Ovary (tissue), 9 donors: ENCODE results near the gene UQCC5. TPM values are rescaled to one million over a fixed set of nuclear protein-coding genes. Genes with fewer than 3 reads are reported as not detected.

Experiments used
- DNase-seq, 5 donors: peaks; one replicate each; pipeline ENCODE4 v3.0.0-alpha.2; 2019 to 2020
- H3K27ac ChIP-seq, 2 donors: fragments of 200-600 bp; one replicate each; pipeline versions ENCODE4 v1.5.1 to v1.8.0; 2019 to 2022
- H3K27me3 ChIP-seq: fragments of 200-600 bp; one replicate; pipeline ENCODE4 v1.8.0; 2022
- H3K36me3 ChIP-seq: fragments of 200-600 bp; sonication (generic); one replicate; pipeline ENCODE4 v1.5.1; 2019
- H3K4me1 ChIP-seq: one replicate; pipeline ENCODE4 v1.8.1; 2013; ENCODE audit warnings: mild to moderate bottlenecking, moderate library complexity; ENCODE audit not compliant: insufficient read depth
- H3K4me3 ChIP-seq: fragments of 200-600 bp; sonication (generic); one replicate; pipeline ENCODE4 v1.5.1; 2017
- H3K9me3 ChIP-seq, 2 donors: fragments of 200-600 bp in 1 of 2; sonication (generic) in 1 of 2; one replicate each; pipeline versions ENCODE4 v1.5.1 to v1.8.1; 2013 to 2019; ENCODE audit warnings: mild to moderate bottlenecking in 1 of 2, moderate library complexity in 1 of 2
- EP300 ChIP-seq: sonication (generic); formaldehyde crosslinking; IDR thresholded peaks from one replicate; pipeline ENCODE4 v1.6.1; 2017; ENCODE audit warnings: antibody characterized with exemption
- POLR2A ChIP-seq: fragments of 450-650 bp; IDR thresholded peaks from one replicate; pipeline ENCODE4 v1.6.1; 2017; ENCODE audit warnings: antibody characterized with exemption, mild to moderate bottlenecking, moderate library complexity
- WGBS, 3 donors: extraction: QIAGEN DNeasy Blood & Tissue Kit in 1 of 3; methylation state at CpG; one replicate each; pipeline versions ENCODE4 v1.1.5 to v1.1.7; 2013 to 2017; 5-methylcytosine and 5-hydroxymethylcytosine counted together
- intact Hi-C, 4 donors: fragments of 100-400 bp; cut with DNase I; formaldehyde crosslinking; loops; one replicate each; pipeline versions ENCODE4 v1.11.0 to v1.15.1; 2022 to 2023
- polyA plus RNA-seq, 2 donors: library from polyadenylated mRNA; stranded (reverse); fragments of 200-250 nt in 1 of 2; fragments of 350-450 nt in 1 of 2; fragmentation: Illumina TruSeq in 1 of 2; extraction: RNeasy Lipid Tissue Mini Kit (QIAGEN cat#74804) in 1 of 2; gene quantifications; one replicate each; pipeline ENCODE4 v1.2.3, GENCODE V29; 2013 to 2014
- total RNA-seq, 7 donors: library from RNA; depleted of rRNA in 2 of 7; stranded (reverse); fragments of >200 nt in 2 of 7; fragmentation: NEBNext Ultra II Directional in 3 of 7; extraction: Animal tissue kit (Norgen Biotek cat#: 25700) in 3 of 7; gene quantifications; one replicate each; pipeline versions ENCODE4 v1.1.0 to v1.2.4, GENCODE V29; 2016 to 2023
- TF ChIP-seq, protein P1 (sequence below), 3 donors: fragments of 450-650 bp in 2 of 3; fragments of 200-600 bp in 1 of 3; IDR thresholded peaks; one replicate each; pipeline versions ENCODE4 v1.5.1 to v1.8.0; 2016 to 2022; ENCODE audit warnings: antibody characterized with exemption in 3 of 3, mild to moderate bottlenecking in 1 of 3
- donor health status: DM: no; HTN: no; CAD: no; lungs with moderate emphysema.
- donor health status: DM: no; HTN: no; CAD: no.
- donor health status: Bipolar disorder and iron deficiency.
- donor health status: DM: yes; HTN: yes; CAD: no.
- donor health status: DM: no; HTN: no; CAD: no.
- donor health status: DM: yes; HTN: yes; CAD: no.

The UQCC5 gene
- total and polyA plus RNA-seq, 9 donors, result 1.4 to 53.0 (median 27.4) TPM

GRCh38 chr3:52488746-52489145 is 47.7 kb upstream of the UQCC5 start:
- DNase-seq, result no peak
- H3K27me3 ChIP-seq, result no peaks in the 10 kb centered on the region
- peaks cover 2% of the 10 kb centered on the region for H3K36me3 ChIP-seq
- H3K4me3 ChIP-seq, result no peak overlapping the region
- 82 to 94% (median 90%) methylated on average over 3 of the region's 3 CpGs for WGBS, 3 donors
- peaks cover 14% of the 10 kb centered on the region for H3K4me1 ChIP-seq
- intact Hi-C loops, result no loop called here
- no peak overlapping the region for H3K27ac ChIP-seq
- TF ChIP-seq EP300, result no peak
- no peaks in the 10 kb centered on the region for H3K9me3 ChIP-seq

DNA sequence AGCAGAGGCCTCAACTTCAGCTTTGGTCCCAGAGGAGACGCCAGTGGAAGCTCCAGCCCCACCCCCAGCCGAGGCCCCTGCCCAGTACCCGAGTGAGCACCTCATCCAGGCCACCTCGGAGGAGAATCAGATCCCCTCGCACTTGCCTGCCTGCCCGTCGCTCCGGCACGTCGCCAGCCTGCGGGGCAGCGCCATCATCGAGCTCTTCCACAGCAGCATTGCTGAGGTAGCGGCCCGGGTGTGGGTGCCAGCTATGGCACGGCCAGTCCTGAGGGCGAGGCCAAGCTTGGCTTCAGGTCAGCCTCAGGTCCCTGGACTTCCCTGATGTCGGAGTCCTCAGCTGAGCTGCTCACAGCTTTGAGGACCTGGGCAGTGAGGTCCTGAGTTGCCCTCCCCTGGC is 47.0 kb upstream of the UQCC5 start:
- no peak for DNase-seq
- intact Hi-C loops, result no loop called here
- Histone ChIP-seq H3K9me3 (no peaks in the 10 kb centered on the region), H3K4me3 (no peak overlapping the region), H3K36me3 (peaks cover 2% of the 10 kb centered on the region), H3K4me1 (peaks cover 12% of the 10 kb centered on the region), H3K27ac (no peak overlapping the region), H3K27me3 (no peaks in the 10 kb centered on the region)
- TF ChIP-seq POLR2A (no peak), EP300 (no peak)
- TF ChIP-seq, protein P1, sequence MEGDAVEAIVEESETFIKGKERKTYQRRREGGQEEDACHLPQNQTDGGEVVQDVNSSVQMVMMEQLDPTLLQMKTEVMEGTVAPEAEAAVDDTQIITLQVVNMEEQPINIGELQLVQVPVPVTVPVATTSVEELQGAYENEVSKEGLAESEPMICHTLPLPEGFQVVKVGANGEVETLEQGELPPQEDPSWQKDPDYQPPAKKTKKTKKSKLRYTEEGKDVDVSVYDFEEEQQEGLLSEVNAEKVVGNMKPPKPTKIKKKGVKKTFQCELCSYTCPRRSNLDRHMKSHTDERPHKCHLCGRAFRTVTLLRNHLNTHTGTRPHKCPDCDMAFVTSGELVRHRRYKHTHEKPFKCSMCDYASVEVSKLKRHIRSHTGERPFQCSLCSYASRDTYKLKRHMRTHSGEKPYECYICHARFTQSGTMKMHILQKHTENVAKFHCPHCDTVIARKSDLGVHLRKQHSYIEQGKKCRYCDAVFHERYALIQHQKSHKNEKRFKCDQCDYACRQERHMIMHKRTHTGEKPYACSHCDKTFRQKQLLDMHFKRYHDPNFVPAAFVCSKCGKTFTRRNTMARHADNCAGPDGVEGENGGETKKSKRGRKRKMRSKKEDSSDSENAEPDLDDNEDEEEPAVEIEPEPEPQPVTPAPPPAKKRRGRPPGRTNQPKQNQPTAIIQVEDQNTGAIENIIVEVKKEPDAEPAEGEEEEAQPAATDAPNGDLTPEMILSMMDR (IDR thresholded peaks at IDR 0.05), result no peak
- 87 to 93% (median 92%) methylated on average over 18 of the region's 18 CpGs for WGBS, 3 donors

- no peak overlapping the region for H3K4me3 ChIP-seq
- TF ChIP-seq POLR2A (no peak), EP300 (no peak)
- TF ChIP-seq, protein P1 (IDR thresholded peaks at IDR 0.05), result no peak
- H3K4me1 ChIP-seq, result peaks cover 4% of the 10 kb centered on the region
- no peaks in the 10 kb centered on the region for H3K9me3 ChIP-seq
- 82 to 89% (median 84%) methylated on average over 21 to 22 of the region's 22 CpGs for WGBS, 3 donors
- intact Hi-C loops, result no loop called here
- no peak for DNase-seq
- no peaks in the 10 kb centered on the region for H3K27me3 ChIP-seq
- peaks cover 2% of the 10 kb centered on the region for H3K36me3 ChIP-seq
- H3K27ac ChIP-seq, result no peak overlapping the region
Measured at GRCh38 chr3:52490035-52490938, 46.1 kb upstream of the UQCC5 start.

GRCh38 chr3:52490939-52491526 is 45.4 kb upstream of the UQCC5 start:
- no peaks in the 10 kb centered on the region for H3K4me1 ChIP-seq
- no peaks in the 10 kb centered on the region for H3K27me3 ChIP-seq
- TF ChIP-seq POLR2A (no peak), EP300 (no peak)
- TF ChIP-seq, protein P1 (IDR thresholded peaks at IDR 0.05), result no peak
- intact Hi-C loops, result no loop called here
- H3K36me3 ChIP-seq, result peaks cover 2% of the 10 kb centered on the region
- no peak for DNase-seq
- no peaks in the 10 kb centered on the region for H3K9me3 ChIP-seq
- 80 to 86% (median 86%) methylated on average over 19 to 23 of the region's 23 CpGs for WGBS, 3 donors
- no peak overlapping the region for H3K27ac ChIP-seq
- H3K4me3 ChIP-seq, result no peak overlapping the region

GRCh38 chr3:52492059-52492458 is 44.3 kb upstream of the UQCC5 start:
- H3K4me3 ChIP-seq, result no peak overlapping the region
- H3K27me3 ChIP-seq, result no peaks in the 10 kb centered on the region
- H3K36me3 ChIP-seq, result peaks cover 2% of the 10 kb centered on the region
- H3K9me3 ChIP-seq, result no peaks in the 10 kb centered on the region
- H3K4me1 ChIP-seq, result no peaks in the 10 kb centered on the region
- intact Hi-C loops, result no loop called here
- no peak for DNase-seq
- H3K27ac ChIP-seq, result no peak overlapping the region
- WGBS, 3 donors, result 86 to 88% (median 86%) methylated on average over 19 to 21 of the region's 21 CpGs
- no peak for TF ChIP-seq EP300
- TF ChIP-seq, protein P1 (IDR thresholded peaks at IDR 0.05), result no peak
